ENCODE data around the gene EFNB1. TPM values are rescaled to one million over a fixed set of nuclear protein-coding genes. Genes with fewer than 3 reads are reported as not detected.

Gene EFNB1
- total and polyA plus RNA-seq, 2 of the 8 experiments (the other 6 are each of a cell fraction or from before 2014, with no cell fraction given) = 2.3 to 5.4 TPM

DNA sequence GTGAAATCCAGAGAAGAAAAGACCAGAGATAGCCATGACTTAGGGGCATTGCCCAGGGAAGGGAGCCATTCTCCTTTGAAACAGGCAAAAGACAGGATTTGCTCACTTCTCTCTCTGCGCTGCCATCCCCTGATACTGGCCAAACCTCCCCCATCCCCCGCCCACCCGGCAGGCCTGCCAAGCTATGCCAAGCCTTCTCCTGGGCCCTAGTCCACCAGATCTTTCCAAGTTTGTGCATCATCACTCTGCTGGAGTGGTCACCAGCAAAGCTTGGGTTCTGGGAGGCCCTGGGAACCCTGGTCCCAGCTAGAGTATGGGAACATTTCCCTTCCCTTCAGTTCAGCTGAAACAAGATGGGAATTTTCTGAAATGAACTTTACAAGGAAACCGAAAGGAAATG is 18.4 kb downstream of the EFNB1 start:
- Histone ChIP-seq H3K27me3 (replicated peaks in 1 of 4; ENCODE audit: control insufficient read depth in 3 of 4, extremely low read depth in 1 of 4, insufficient read depth in 3 of 4, low read length in 3 of 4) (peaks cover 0 to 11% (median 5%) of the 10 kb centered on the region in 4 experiments; a peak in 3 of 7 replicates), H2BK20ac (ENCODE audit: low read length) (no peak overlapping the region), H3K79me1 (ENCODE audit: low read depth, low read length) (no peaks in the 10 kb centered on the region), H3K9ac (replicated peaks in 1 of 4; ENCODE audit: extremely low read depth in 1 of 4, low read depth in 3 of 4, low read length in 3 of 4) (no peak overlapping the region), H2BK120ac (replicated peaks; ENCODE audit: low read depth, low read length) (no peak overlapping the region), H3K14ac (ENCODE audit: insufficient read length) (no peak overlapping the region), H2BK5ac (ENCODE audit: low read depth, low read length) (no peak overlapping the region), H3K4me3 (ENCODE audit: extremely low read depth in 1 of 4, insufficient read depth in 2 of 4, low read depth in 3 of 4, low read length in 4 of 4) (peak overlapping the region in 1 of 4 experiments; percentile 34; a peak in 1 of 8 replicates), H3K18ac (ENCODE audit: extremely low read depth, low read length) (no peak overlapping the region; the same call in 1 of the 2 replicates), H2BK12ac (ENCODE audit: low read depth, low read length) (no peak overlapping the region; the same call in 1 of the 2 replicates), H2BK15ac (ENCODE audit: low read length) (no peak overlapping the region), H3K4ac (replicated peaks; ENCODE audit: insufficient read length, low read depth, low read length) (no peak overlapping the region), H2AFZ (ENCODE audit: low read length) (no peak overlapping the region), H3K4me1 (replicated peaks in 1 of 4; ENCODE audit: control insufficient read depth in 3 of 4, insufficient read depth in 4 of 4, low read length in 3 of 4) (peaks cover 5 to 19% (median 11%) of the 10 kb centered on the region in 4 experiments; a peak in 5 of 7 replicates), H4K8ac (ENCODE audit: extremely low read depth, insufficient read depth, low read length) (no peak overlapping the region), H3K4me2 (ENCODE audit: insufficient read depth in 1 of 2, low read depth in 2 of 2, low read length in 2 of 2) (peak overlapping the region; percentile 29 to 60), H3K36me3 (ENCODE audit: control insufficient read depth in 2 of 4, insufficient read depth in 4 of 4, low read length in 3 of 4) (no peaks in the 10 kb centered on the region), H3K23ac (ENCODE audit: insufficient read length) (no peak overlapping the region), H3K27ac (ENCODE audit: low read depth, low read length) (no peak overlapping the region), H3K23me2 (ENCODE audit: low read depth, low read length) (no peaks in the 10 kb centered on the region), H2AK5ac (ENCODE audit: low read depth, low read length) (no peak overlapping the region), H4K5ac (ENCODE audit: insufficient read length, low read depth, low read length) (no peak overlapping the region), H4K20me1 (replicated peaks in 1 of 2; ENCODE audit: control insufficient read depth in 1 of 2, insufficient read depth in 2 of 2, low read length in 2 of 2) (no peaks in the 10 kb centered on the region), H3K79me2 (ENCODE audit: control insufficient read depth in 1 of 2, insufficient read depth in 2 of 2, low read length in 2 of 2) (no peaks in the 10 kb centered on the region), H3K56ac (replicated peaks; ENCODE audit: insufficient read length, low read depth, low read length) (no peak overlapping the region), H4K91ac (replicated peaks; ENCODE audit: insufficient read length, low read length) (no peak overlapping the region), H3K9me3 (ENCODE audit: insufficient read depth in 2 of 2, low read depth in 1 of 2, low read length in 1 of 2) (no peaks in the 10 kb centered on the region)
- CTCF ChIA-PET (ENCODE audit: partially characterized antibody) = interaction anchor here (0.8 to 2.0 kb wide), 3 partner anchors 25 to 98 kb away, joined by 3 to 5 read pairs (median 3); no protein-coding TSS in a partner anchor
- 73% methylated on average over 1 of the region's 4 CpGs; no CpG with 5 or more reads in 1 of the 2 experiments for WGBS, 2 experiments (ENCODE audit: extremely low coverage in 1 of 2, insufficient coverage in 1 of 2, insufficient read length in 1 of 2, insufficient replicate concordance in 2 of 2, low coverage in 1 of 2, low lambda C conversion rate in 2 of 2, missing lambda C conversion rate in 1 of 2)
- FAIRE-seq (no peak), DNase-seq (ENCODE audit: low read depth in 1 of 2, low spot score in 2 of 2) (no peak)
- POLR2A ChIA-PET (ENCODE audit: partially characterized antibody) = interaction anchor here (0.7 to 2.0 kb wide), 4 partner anchors 15 to 416 kb away, joined by 3 to 4 read pairs (median 4); no protein-coding TSS in a partner anchor
- no peak for TF ChIP-seq FOSL1 (IDR thresholded peaks at IDR 0.05; ENCODE audit: insufficient read depth, low read depth, low read length)
- no peak for TF ChIP-seq TBP (IDR thresholded peaks at IDR 0.05; ENCODE audit: low read depth, low read length)
- no peak for TF ChIP-seq SP2 (IDR thresholded peaks at IDR 0.05; ENCODE audit: low read length)
- TF ChIP-seq, protein P1, sequence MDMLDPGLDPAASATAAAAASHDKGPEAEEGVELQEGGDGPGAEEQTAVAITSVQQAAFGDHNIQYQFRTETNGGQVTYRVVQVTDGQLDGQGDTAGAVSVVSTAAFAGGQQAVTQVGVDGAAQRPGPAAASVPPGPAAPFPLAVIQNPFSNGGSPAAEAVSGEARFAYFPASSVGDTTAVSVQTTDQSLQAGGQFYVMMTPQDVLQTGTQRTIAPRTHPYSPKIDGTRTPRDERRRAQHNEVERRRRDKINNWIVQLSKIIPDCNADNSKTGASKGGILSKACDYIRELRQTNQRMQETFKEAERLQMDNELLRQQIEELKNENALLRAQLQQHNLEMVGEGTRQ (IDR thresholded peaks at IDR 0.05; ENCODE audit: low read length) = no peak
- no peak for TF ChIP-seq EZH2 (IDR thresholded peaks at IDR 0.05; ENCODE audit: low read depth, low read length, severe bottlenecking)
- TF ChIP-seq, protein P2, sequence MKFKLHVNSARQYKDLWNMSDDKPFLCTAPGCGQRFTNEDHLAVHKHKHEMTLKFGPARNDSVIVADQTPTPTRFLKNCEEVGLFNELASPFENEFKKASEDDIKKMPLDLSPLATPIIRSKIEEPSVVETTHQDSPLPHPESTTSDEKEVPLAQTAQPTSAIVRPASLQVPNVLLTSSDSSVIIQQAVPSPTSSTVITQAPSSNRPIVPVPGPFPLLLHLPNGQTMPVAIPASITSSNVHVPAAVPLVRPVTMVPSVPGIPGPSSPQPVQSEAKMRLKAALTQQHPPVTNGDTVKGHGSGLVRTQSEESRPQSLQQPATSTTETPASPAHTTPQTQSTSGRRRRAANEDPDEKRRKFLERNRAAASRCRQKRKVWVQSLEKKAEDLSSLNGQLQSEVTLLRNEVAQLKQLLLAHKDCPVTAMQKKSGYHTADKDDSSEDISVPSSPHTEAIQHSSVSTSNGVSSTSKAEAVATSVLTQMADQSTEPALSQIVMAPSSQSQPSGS (IDR thresholded peaks at IDR 0.05; ENCODE audit: low read length) = no peak
- no peak for TF ChIP-seq CBX8 (IDR thresholded peaks at IDR 0.05; ENCODE audit: borderline replicate concordance, low read depth, low read length)
- no peak for TF ChIP-seq HDAC6 (IDR thresholded peaks at IDR 0.05; ENCODE audit: low read depth, low read length)
- no peak for TF ChIP-seq GABPA (IDR thresholded peaks at IDR 0.05; ENCODE audit: borderline replicate concordance, insufficient read depth, low read length)
- TF ChIP-seq BRCA1 (IDR thresholded peaks at IDR 0.05; ENCODE audit: low read depth, low read length) = no peak
- TF ChIP-seq ZNF274 (IDR thresholded peaks at IDR 0.05; ENCODE audit: borderline replicate concordance, extremely low read depth, low read length) = no peak
